NCI-H146 (cell line): Measurements from ENCODE around the gene AREL1.
"Not testable (repeated sequence)": the region's sequence is repeated elsewhere in the genome, so short reads cannot be mapped to it uniquely, and the experiment has no call there.

Source experiments
- DNase-seq: peaks from one replicate; lab custom pipeline; 2025; lab: John Stamatoyannopoulos, UW

AREL1 gene

GRCh38 chr14:74712499-74713394, at the start of gene AREL1, which contains the start of gene FCF1:
TSS of gene AREL1 (minus strand) at chr14:74713080. CDS start at chr14:74685615, 27,465 bp downstream.
TSS of gene FCF1 (plus strand) at chr14:74713144. CDS start at chr14:74713198, 54 bp downstream.
- no peak for DNase-seq

- DNase-seq, result not testable (repeated sequence)
These were observed 45.6 kb upstream of the AREL1 start for GRCh38 chr14:74758505-74758904.

- no peak for DNase-seq
These were observed 43.4 kb upstream of the AREL1 start for GRCh38 chr14:74756326-74756725.

GRCh38 chr14:74754899-74755298, 42.0 kb upstream of the AREL1 start:
- DNase-seq, result no peak

GRCh38 chr14:74754157-74754556, 41.3 kb upstream of the AREL1 start:
- no peak for DNase-seq

- no peak for DNase-seq
These were observed 34.4 kb upstream of the AREL1 start for GRCh38 chr14:74747237-74747636.

GRCh38 chr14:74739293-74740030, 26.6 kb upstream of the AREL1 start:
- DNase-seq, result no peak

- DNase-seq, result no peak
These were observed 25.0 kb upstream of the AREL1 start for GRCh38 chr14:74737753-74738325.

GRCh38 chr14:74735125-74735524, 22.2 kb upstream of the AREL1 start:
- DNase-seq, result no peak

GRCh38 chr14:74733221-74733620, 20.3 kb upstream of the AREL1 start:
- no peak for DNase-seq

GRCh38 chr14:74732387-74732786, 19.5 kb upstream of the AREL1 start:
- no peak for DNase-seq

GRCh38 chr14:74723134-74723533, 10.3 kb upstream of the AREL1 start:
- no peak for DNase-seq

GRCh38 chr14:74720526-74720925, 7.6 kb upstream of the AREL1 start:
- no peak for DNase-seq

GRCh38 chr14:74713395-74713735, 485 bp upstream of the AREL1 start:
- no peak for DNase-seq

- DNase-seq, result no peak
These were observed 1.2 kb downstream of the AREL1 start for GRCh38 chr14:74711651-74712050.

GRCh38 chr14:74710480-74710879, 2.4 kb downstream of the AREL1 start:
- no peak for DNase-seq

GRCh38 chr14:74705613-74706500, 7.0 kb downstream of the AREL1 start:
- DNase-seq, result no peak

GRCh38 chr14:74704656-74705055, 8.2 kb downstream of the AREL1 start:
- no peak for DNase-seq

- no peak for DNase-seq
These were observed 9.8 kb downstream of the AREL1 start for GRCh38 chr14:74703043-74703442.

GRCh38 chr14:74702293-74702692, 10.6 kb downstream of the AREL1 start:
- no peak for DNase-seq

GRCh38 chr14:74698465-74698864, 14.4 kb downstream of the AREL1 start:
- DNase-seq, result no peak

- no peak for DNase-seq
These were observed 14.9 kb downstream of the AREL1 start for GRCh38 chr14:74697976-74698375.
